Ishikawa (cell line): ENCODE measurements around the gene LYL1.

Experiments used
- FOXM1 ChIP-seq: IDR thresholded peaks from 2 replicates; pipeline ENCODE4 v1.6.1; 2012; ENCODE audit warnings: low read depth, borderline replicate concordance
- NFIC ChIP-seq: IDR thresholded peaks from 2 replicates; pipeline ENCODE4 v1.6.1; 2012
- TEAD4 ChIP-seq: IDR thresholded peaks from 2 replicates; pipeline ENCODE4 v1.6.1; 2012
- TF ChIP-seq, protein P1 (sequence below): IDR thresholded peaks from 2 replicates; pipeline ENCODE4 v1.6.1; 2012; ENCODE audit warnings: low read depth, mild to moderate bottlenecking
- TF ChIP-seq, protein P2 (sequence below): IDR thresholded peaks from 2 replicates; pipeline ENCODE4 v1.6.1; 2012

DNA sequence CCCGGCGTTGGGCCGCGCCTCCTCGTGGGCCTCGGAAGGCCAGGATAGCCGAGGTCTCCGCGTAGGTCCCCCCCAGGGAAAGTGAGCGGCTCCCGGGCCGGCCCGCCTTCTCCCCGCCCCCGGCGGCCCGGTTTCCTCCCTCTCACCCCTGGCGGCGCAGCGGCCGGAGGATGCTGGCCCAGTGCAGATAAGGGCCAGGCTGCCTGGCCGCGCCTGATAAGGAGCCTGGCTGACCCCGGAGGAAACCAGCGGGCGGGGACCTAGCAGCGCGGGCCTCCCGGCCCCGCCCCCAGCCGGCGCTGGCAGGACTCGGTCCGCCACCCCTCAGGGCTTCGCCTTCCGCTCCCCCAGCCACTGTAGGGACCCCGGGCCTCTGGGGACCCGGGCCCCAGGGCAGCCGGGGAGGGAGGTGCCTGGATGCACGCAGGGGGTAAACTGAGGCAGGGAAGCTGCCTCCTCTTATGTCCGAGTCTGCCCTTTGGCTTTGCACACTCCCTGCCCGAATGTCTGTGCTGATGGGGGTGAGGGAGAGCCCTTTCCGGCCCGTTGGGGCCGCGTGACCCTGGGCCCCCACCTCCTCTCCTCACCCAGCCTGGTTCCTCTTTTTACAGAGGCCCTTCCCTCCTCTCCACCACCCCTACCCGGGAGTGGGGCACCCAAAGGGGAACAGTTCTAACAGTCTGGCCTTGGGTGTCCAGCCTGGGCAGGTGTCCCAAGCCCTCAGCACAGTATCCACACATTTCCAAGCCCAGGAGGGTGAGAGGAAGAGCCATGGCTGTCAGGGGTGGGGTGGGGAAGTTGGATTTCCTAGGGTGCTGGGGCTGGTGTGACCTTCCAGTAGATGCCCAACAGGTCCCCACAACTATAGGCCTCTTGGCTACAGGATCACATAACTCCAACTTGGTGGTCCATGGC lies at the start of gene LYL1:
- TF ChIP-seq, protein P1, sequence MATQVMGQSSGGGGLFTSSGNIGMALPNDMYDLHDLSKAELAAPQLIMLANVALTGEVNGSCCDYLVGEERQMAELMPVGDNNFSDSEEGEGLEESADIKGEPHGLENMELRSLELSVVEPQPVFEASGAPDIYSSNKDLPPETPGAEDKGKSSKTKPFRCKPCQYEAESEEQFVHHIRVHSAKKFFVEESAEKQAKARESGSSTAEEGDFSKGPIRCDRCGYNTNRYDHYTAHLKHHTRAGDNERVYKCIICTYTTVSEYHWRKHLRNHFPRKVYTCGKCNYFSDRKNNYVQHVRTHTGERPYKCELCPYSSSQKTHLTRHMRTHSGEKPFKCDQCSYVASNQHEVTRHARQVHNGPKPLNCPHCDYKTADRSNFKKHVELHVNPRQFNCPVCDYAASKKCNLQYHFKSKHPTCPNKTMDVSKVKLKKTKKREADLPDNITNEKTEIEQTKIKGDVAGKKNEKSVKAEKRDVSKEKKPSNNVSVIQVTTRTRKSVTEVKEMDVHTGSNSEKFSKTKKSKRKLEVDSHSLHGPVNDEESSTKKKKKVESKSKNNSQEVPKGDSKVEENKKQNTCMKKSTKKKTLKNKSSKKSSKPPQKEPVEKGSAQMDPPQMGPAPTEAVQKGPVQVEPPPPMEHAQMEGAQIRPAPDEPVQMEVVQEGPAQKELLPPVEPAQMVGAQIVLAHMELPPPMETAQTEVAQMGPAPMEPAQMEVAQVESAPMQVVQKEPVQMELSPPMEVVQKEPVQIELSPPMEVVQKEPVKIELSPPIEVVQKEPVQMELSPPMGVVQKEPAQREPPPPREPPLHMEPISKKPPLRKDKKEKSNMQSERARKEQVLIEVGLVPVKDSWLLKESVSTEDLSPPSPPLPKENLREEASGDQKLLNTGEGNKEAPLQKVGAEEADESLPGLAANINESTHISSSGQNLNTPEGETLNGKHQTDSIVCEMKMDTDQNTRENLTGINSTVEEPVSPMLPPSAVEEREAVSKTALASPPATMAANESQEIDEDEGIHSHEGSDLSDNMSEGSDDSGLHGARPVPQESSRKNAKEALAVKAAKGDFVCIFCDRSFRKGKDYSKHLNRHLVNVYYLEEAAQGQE, result no peak
- TF ChIP-seq, protein P2, sequence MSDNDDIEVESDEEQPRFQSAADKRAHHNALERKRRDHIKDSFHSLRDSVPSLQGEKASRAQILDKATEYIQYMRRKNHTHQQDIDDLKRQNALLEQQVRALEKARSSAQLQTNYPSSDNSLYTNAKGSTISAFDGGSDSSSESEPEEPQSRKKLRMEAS, result no peak
- TF ChIP-seq TEAD4, result no peak
- TF ChIP-seq FOXM1, result no peak
- TF ChIP-seq NFIC, result no peak
